Measurements from ENCODE around the gene LGALS3. TPM values are rescaled to one million over a fixed set of nuclear protein-coding genes. Genes with fewer than 3 reads are reported as not detected.

Gene LGALS3
- total RNA-seq, 2 donors from 2014 or later = 178 to 184 TPM

- DNase-seq (ENCODE audit: low spot score) = no peak
- H3K36me3 ChIP-seq = no peaks in the 10 kb centered on the region
- no peak for TF ChIP-seq CTCF (IDR thresholded peaks at IDR 0.05)
- no peak overlapping the region for H3K4me3 ChIP-seq
- peaks cover 0 to 78% of the 10 kb centered on the region in 2 donors for H3K4me1 ChIP-seq
- H3K9me3 ChIP-seq = no peaks in the 10 kb centered on the region
- no peaks in the 10 kb centered on the region for H3K27me3 ChIP-seq
- H3K27ac ChIP-seq = peak overlapping the region; percentile 58 to 80
Measured at GRCh38 chr14:55121628-55122439, 7.2 kb upstream of the LGALS3 start.

GRCh38 chr14:55122440-55122986 lies 6.5 kb upstream of the LGALS3 start:
- Histone ChIP-seq H3K4me1 (peaks cover 0 to 84% of the 10 kb centered on the region in 2 donors), H3K4me3 (no peak overlapping the region), H3K27ac (peak overlapping the region; percentile 58 to 80), H3K27me3 (no peaks in the 10 kb centered on the region), H3K36me3 (no peaks in the 10 kb centered on the region), H3K9me3 (no peaks in the 10 kb centered on the region)
- no peak for DNase-seq (ENCODE audit: low spot score)
- no peak for TF ChIP-seq CTCF (IDR thresholded peaks at IDR 0.05)

GRCh38 chr14:55123101-55123500 lies 6.0 kb upstream of the LGALS3 start:
- peak; percentile 56 for DNase-seq (ENCODE audit: low spot score)
- Histone ChIP-seq H3K4me3 (no peak overlapping the region), H3K9me3 (no peaks in the 10 kb centered on the region), H3K27ac (peak overlapping the region; percentile 58 to 80), H3K36me3 (no peaks in the 10 kb centered on the region), H3K27me3 (no peaks in the 10 kb centered on the region), H3K4me1 (peaks cover 0 to 85% of the 10 kb centered on the region in 2 donors)
- no peak for TF ChIP-seq CTCF (IDR thresholded peaks at IDR 0.05)

GRCh38 chr14:55123852-55124639 lies 5.0 kb upstream of the LGALS3 start:
- no peaks in the 10 kb centered on the region for H3K9me3 ChIP-seq
- peak overlapping the region in 1 of 2 donors; percentile 80 for H3K27ac ChIP-seq
- no peaks in the 10 kb centered on the region for H3K27me3 ChIP-seq
- H3K4me1 ChIP-seq = peaks cover 0 to 81% of the 10 kb centered on the region in 2 donors
- no peak for TF ChIP-seq CTCF (IDR thresholded peaks at IDR 0.05)
- DNase-seq (ENCODE audit: low spot score) = peak; percentile 40
- no peak overlapping the region for H3K4me3 ChIP-seq
- H3K36me3 ChIP-seq = no peaks in the 10 kb centered on the region

- no peaks in the 10 kb centered on the region for H3K9me3 ChIP-seq
- no peak for TF ChIP-seq CTCF (IDR thresholded peaks at IDR 0.05)
- peak; percentile 50 for DNase-seq (ENCODE audit: low spot score)
- H3K27me3 ChIP-seq = no peaks in the 10 kb centered on the region
- peak overlapping the region; percentile 52 to 66 for H3K27ac ChIP-seq
- no peak overlapping the region for H3K4me3 ChIP-seq
- no peaks in the 10 kb centered on the region for H3K36me3 ChIP-seq
- H3K4me1 ChIP-seq = peaks cover 0 to 76% of the 10 kb centered on the region in 2 donors
Measured at GRCh38 chr14:55124774-55125386, 4.2 kb upstream of the LGALS3 start.
